PFSK-1 (cell line): ENCODE results near the gene NXPH4.

Experiments
- FOXP2 ChIP-seq: optimal IDR thresholded peaks from 2 replicates; pipeline ENCODE3; 2011; ENCODE audit warnings: borderline replicate concordance, control low read depth, inconsistent platforms; ENCODE audit not compliant: insufficient read depth; ENCODE audit errors: extremely low read length, extremely low read depth
- POLR2AphosphoS5 ChIP-seq: IDR thresholded peaks from 2 replicates; pipeline ENCODE4 v1.6.1; 2012; ENCODE audit warnings: low read depth, mild to moderate bottlenecking, control low read depth, low read length, moderate library complexity
- SIN3A ChIP-seq: IDR thresholded peaks from 2 replicates; pipeline ENCODE4 v1.6.1; 2012; ENCODE audit warnings: mild to moderate bottlenecking, low read length, moderate library complexity, borderline replicate concordance; ENCODE audit not compliant: insufficient read depth
- TAF1 ChIP-seq: IDR thresholded peaks from 2 replicates; pipeline ENCODE4 v1.6.1; 2012; ENCODE audit warnings: low read length, control low read depth, borderline replicate concordance; ENCODE audit not compliant: insufficient read depth
- TF ChIP-seq, protein P1 (sequence below), 2 experiments: IDR thresholded peaks; 2 replicates each; pipeline versions ENCODE4 v1.6.1 to v1.8.0; 2011 to 2012; ENCODE audit warnings: low read depth in 2 of 2, low read length in 2 of 2, control low read depth in 1 of 2, inconsistent platforms in 1 of 2, mild to moderate bottlenecking in 1 of 2, moderate library complexity in 1 of 2; ENCODE audit not compliant: insufficient read depth in 1 of 2

DNA sequence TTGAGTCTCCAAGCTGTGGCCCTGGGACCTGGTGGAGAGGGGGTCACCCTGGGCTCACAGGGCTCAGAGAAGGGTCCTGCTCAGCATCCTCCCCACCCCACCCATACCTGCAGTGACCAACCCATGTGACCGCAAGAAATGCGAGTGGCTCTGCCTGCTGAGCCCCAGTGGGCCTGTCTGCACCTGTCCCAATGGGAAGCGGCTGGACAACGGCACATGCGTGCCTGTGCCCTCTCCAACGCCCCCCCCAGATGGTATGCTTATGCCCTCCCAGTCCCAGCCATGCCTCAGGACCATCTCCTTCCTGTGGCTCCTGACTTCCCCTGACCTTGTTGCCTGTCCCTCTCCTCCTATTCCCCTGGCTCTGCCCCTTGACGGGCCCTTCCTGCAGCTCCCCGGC is 6.7 kb upstream of the NXPH4 start:
- no peak for TF ChIP-seq POLR2AphosphoS5
- TF ChIP-seq SIN3A, result no peak
- TF ChIP-seq, protein P1, sequence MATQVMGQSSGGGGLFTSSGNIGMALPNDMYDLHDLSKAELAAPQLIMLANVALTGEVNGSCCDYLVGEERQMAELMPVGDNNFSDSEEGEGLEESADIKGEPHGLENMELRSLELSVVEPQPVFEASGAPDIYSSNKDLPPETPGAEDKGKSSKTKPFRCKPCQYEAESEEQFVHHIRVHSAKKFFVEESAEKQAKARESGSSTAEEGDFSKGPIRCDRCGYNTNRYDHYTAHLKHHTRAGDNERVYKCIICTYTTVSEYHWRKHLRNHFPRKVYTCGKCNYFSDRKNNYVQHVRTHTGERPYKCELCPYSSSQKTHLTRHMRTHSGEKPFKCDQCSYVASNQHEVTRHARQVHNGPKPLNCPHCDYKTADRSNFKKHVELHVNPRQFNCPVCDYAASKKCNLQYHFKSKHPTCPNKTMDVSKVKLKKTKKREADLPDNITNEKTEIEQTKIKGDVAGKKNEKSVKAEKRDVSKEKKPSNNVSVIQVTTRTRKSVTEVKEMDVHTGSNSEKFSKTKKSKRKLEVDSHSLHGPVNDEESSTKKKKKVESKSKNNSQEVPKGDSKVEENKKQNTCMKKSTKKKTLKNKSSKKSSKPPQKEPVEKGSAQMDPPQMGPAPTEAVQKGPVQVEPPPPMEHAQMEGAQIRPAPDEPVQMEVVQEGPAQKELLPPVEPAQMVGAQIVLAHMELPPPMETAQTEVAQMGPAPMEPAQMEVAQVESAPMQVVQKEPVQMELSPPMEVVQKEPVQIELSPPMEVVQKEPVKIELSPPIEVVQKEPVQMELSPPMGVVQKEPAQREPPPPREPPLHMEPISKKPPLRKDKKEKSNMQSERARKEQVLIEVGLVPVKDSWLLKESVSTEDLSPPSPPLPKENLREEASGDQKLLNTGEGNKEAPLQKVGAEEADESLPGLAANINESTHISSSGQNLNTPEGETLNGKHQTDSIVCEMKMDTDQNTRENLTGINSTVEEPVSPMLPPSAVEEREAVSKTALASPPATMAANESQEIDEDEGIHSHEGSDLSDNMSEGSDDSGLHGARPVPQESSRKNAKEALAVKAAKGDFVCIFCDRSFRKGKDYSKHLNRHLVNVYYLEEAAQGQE (IDR thresholded peaks at IDR 0.05; ENCODE audit: insufficient read depth in 1 of 2, low read depth in 2 of 2, low read length in 2 of 2), result no peak
- TF ChIP-seq TAF1, result no peak
- no peak for TF ChIP-seq FOXP2
